Fibroblast of lung (primary cell): ENCODE results near the gene C8G.

ENCODE experiments used
- CTCF ChIP-seq, 2 donors: IDR thresholded peaks in 1 of 2; conservative IDR thresholded peaks in 1 of 2; 1 replicate in 1 of 2; 2 replicates in 1 of 2; pipeline ENCODE4 v1.5.1; 2011 to 2012; ENCODE audit warnings: low read length in 2 of 2, control low read depth in 1 of 2, inconsistent platforms in 1 of 2, low read depth in 1 of 2, mild to moderate bottlenecking in 1 of 2
- EZH2 ChIP-seq: IDR thresholded peaks from 2 replicates; pipeline ENCODE4 v1.5.1; 2012; ENCODE audit warnings: low read length, control low read depth, mild to moderate bottlenecking; ENCODE audit errors: missing control alignments

- TF ChIP-seq EZH2: no peak
- TF ChIP-seq CTCF (conservative IDR thresholded peaks at IDR 0.05 in 1 of 2, IDR thresholded peaks at IDR 0.05 in 1 of 2; ENCODE audit: low read depth in 1 of 2, low read length in 2 of 2): no peak
Observed at GRCh38 chr9:136977649-136978072, 32.6 kb downstream of the C8G start.
